ENCODE measurements around the gene PRXL2B. TPM values are rescaled to one million over a fixed set of nuclear protein-coding genes. Genes with fewer than 3 reads are reported as not detected.

PRXL2B gene
- total RNA-seq, 3 donors from 2014 or later: 33.8 to 42.3 (median 40.8) TPM

DNA sequence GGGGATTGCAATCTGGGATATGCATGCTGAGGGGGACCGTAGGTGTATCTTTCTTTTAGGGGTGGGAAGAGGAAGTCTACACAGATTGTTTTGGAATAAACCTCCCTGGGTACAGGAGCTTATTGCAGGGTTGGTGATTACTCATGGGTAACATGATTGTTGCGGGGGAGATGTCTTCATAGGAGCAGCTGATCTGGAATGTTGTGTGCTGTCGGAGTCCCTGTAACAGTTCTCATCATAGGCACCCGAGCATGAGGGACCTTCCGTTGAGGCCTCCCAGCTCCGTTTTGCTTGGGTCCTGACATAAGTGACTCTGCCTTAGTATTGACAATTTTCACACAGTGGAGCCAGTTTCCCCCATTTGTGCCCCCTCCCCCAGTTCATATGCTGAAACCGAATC lies 4.2 kb upstream of the PRXL2B start:
- ATAC-seq (no peak), DNase-seq (no peak)
- Mint-ChIP-seq H3K36me3 (ENCODE audit: insufficient read depth) (peaks cover 2% of the 10 kb centered on the region), H3K9me3 (no peaks in the 10 kb centered on the region), H3K27me3 (ENCODE audit: low read depth) (no peaks in the 10 kb centered on the region), H3K4me3 (no peak overlapping the region), H3K4me1 (ENCODE audit: low read depth) (peaks cover 74% of the 10 kb centered on the region)

DNA sequence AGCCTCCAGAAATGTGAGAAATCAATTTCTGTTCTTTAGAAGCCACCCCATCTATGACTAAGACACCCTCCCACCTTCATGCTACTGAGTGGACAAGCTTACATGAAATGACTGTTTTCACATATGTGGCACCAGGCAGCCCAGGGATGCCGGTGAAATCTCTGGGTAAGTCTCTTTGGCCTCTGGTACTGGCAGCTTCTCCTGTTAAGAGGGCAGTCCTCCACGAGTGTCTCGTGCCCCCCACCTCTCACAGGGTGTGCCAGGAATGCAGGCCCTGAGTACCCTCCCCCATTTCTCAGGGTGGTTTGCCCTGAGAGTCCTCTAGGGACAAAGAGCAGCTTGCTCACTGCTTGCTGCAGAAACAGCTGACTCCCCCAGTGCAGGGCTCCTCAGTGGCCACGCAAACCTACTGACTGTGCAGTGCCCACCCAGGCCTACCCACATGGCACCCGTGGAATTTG lies 3.2 kb upstream of the PRXL2B start:
- ATAC-seq (no peak), DNase-seq (no peak)
- no peaks in the 10 kb centered on the region for H3K27me3 Mint-ChIP-seq (ENCODE audit: low read depth)
- peaks cover 69% of the 10 kb centered on the region for H3K4me1 Mint-ChIP-seq (ENCODE audit: low read depth)
- peak overlapping the region; percentile 83 for H3K4me3 Mint-ChIP-seq
- H3K9me3 Mint-ChIP-seq: no peaks in the 10 kb centered on the region
- H3K36me3 Mint-ChIP-seq (ENCODE audit: insufficient read depth): peaks cover 2% of the 10 kb centered on the region

DNA sequence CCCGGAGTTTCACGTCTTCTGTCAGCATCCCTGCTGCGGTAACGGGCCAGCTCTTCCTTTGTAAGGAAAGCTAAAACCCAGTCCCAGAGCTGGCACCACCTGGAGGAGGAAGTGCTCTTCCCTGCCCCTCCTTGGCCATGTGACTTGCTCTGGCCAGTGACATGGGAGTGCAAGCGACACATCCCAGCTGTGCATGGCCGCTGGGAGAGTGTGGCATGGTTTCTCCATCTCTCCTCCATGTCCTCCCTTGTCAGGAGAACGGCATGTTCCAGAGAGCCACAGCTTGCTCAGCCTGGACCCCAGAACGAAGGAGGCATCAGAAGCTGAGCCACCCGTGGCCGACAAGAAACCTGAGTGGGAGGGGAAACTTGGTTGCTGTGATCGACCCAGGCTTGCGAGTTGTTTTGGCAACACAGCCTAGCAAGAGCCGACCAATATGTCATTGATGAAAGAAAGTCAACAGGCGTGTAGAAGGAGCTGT lies 2.7 kb upstream of the PRXL2B start:
- no peak for ATAC-seq
- Mint-ChIP-seq H3K4me3 (peak overlapping the region; percentile 83), H3K4me1 (ENCODE audit: low read depth) (peaks cover 63% of the 10 kb centered on the region), H3K9me3 (no peaks in the 10 kb centered on the region), H3K36me3 (ENCODE audit: insufficient read depth) (peaks cover under 1% of the 10 kb centered on the region), H3K27me3 (ENCODE audit: low read depth) (no peaks in the 10 kb centered on the region)
- DNase-seq: no peak

DNA sequence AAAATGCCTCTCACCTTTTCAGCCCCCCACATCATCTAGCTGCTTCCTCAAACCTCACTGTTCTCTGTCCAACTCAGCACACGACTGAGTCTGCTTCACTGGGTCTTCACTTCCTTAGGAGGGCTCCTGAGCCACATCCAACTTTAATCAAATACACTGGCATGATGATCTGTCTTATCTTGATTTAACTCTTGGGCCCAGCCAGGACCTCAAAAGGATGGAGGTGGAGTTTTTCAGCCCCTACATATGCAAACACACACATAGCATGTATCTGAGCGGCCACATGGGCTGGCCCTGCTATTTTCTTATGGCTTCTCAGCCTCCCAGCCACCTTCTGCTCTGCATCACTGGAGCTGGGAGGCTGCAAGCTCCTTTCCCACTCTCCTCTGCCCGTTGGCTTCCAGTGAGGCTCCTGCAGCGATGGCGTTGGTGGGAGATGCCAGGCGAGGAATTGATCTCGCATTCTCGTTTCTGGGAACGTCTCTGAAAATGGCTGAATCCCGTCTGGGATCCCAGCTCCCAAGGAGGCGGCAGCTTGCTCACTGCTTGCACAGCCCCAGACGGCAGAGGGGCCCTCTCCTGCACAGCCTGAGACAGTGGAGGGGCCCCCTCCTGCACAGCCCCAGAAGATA lies 1.8 kb upstream of the PRXL2B start:
- H3K4me3 Mint-ChIP-seq: peak overlapping the region; percentile 83
- H3K9me3 Mint-ChIP-seq: no peaks in the 10 kb centered on the region
- H3K27me3 Mint-ChIP-seq (ENCODE audit: low read depth): no peaks in the 10 kb centered on the region
- DNase-seq (no peak), ATAC-seq (no peak)
- H3K36me3 Mint-ChIP-seq (ENCODE audit: insufficient read depth): no peaks in the 10 kb centered on the region
- H3K4me1 Mint-ChIP-seq (ENCODE audit: low read depth): peaks cover 55% of the 10 kb centered on the region

DNA sequence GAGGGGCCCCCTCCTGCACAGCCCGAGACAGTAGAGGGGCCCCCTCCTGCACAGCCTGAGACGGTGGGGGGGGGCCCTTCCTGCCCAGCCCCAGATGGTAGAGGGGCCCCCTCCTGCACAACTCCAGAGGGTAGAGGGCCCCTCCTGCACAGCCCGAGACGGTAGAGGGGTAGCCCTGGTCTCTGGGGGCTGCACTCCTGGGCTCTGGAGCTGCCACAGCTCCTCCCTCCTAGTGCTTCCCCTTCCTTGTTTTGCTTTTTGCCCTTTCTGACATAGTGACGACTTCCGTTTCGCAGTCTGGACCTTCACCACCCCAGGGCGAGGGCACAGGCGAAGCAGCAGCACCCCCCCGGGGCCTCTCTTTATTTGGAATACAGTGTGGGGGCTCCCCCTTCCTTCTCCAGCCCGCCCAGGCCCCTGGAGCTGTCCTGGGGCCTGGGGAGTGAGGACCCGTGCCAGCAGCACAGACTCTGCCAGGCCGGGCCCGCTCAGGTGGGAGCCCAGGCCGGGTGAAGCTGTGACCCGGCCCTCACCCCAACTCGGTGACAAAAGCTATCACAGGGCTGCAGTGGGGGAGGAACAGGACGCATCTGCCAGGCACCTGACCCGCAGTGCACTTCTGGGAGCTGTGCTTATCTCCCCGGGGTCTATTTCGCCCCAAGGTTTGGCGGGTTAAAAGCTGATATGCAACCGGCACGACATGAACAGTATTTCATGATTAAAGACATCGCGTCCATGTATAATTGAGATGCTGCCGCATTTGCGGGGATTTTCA lies 1.1 kb upstream of the PRXL2B start:
- Mint-ChIP-seq H3K4me1 (ENCODE audit: low read depth) (peaks cover 50% of the 10 kb centered on the region), H3K4me3 (peak overlapping the region; percentile 83), H3K36me3 (ENCODE audit: insufficient read depth) (no peaks in the 10 kb centered on the region), H3K27me3 (ENCODE audit: low read depth) (no peaks in the 10 kb centered on the region), H3K9me3 (no peaks in the 10 kb centered on the region)
- ATAC-seq: peak; percentile 32 to 37
- peak; percentile 56 for DNase-seq

DNA sequence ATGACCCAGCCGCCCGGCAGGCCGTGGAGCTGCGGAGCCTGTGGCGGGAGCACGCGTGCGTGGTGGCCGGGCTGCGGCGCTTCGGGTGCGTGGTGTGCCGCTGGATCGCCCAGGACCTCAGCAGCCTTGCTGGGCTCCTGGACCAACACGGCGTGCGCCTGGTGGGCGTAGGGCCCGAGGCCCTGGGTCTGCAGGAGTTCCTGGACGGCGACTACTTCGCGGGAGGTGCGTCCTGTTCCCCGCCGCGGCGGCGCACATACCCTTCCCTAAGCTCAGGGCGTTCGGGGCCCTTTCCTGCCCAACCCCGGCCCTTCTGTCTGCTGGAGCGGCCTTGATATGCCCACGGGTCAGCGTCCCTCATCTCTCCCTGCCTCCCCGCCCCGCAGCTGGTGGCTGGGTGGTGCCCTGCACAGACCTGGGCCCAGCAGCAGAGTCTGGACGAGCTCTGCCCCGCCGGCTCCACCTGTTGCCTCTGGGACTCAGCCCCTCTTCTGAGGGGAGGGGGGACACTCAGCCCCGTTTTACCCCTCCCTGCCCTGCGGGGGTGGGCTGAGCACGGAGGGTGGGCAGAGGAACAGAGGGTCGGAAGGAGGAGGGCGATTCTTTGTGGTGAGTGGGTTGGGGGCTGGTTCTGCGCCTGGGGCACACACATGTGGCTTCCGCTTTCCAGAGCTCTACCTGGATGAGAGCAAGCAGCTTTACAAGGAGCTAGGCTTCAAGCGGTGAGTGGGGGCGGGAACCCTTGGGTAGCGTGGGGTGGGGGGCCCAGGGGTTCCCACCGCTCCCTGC lies 688 bp downstream of the PRXL2B start:
- Mint-ChIP-seq H3K4me1 (ENCODE audit: low read depth) (peaks cover 33% of the 10 kb centered on the region), H3K9me3 (no peaks in the 10 kb centered on the region), H3K4me3 (peak overlapping the region; percentile 76), H3K36me3 (ENCODE audit: insufficient read depth) (no peaks in the 10 kb centered on the region), H3K27me3 (ENCODE audit: low read depth) (no peaks in the 10 kb centered on the region)
- ATAC-seq: peak; percentile 1 to 3
- DNase-seq: no peak

DNA sequence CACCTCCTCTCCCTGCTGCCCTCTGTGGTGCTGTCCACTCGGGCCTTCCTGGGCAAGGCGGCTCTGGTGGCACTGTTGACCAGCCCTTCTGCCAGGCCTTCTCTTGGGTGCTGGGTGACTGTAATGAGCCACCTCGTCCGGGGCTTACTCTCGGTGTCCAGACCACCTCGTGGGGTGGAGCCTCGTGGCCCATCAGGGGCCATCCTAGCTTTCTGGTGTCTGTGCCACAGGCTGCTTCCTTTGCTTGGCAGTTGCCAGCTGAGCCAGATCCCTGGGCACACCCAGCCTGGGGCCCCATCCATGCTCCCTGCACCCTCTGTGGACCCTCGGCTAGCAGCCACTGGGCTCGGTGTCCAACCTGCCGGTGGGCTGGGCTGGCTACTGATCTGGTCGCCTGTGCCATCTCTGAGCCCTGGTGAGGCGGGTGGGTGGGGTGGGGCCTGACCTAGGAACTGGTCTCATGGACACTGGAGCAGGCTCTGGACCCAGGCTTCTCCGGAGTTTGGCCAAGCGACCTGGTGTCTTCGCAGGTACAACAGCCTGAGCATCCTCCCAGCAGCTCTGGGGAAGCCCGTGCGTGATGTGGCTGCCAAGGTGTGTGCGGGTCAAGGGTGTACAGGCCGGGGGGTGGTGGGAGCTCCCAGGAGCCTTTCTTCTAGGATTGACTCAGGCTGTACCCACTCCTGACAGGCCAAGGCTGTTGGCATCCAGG lies 1.4 kb downstream of the PRXL2B start:
- H3K4me1 Mint-ChIP-seq (ENCODE audit: low read depth): peaks cover 29% of the 10 kb centered on the region
- H3K27me3 Mint-ChIP-seq (ENCODE audit: low read depth): no peaks in the 10 kb centered on the region
- H3K4me3 Mint-ChIP-seq: peak overlapping the region; percentile 76
- no peaks in the 10 kb centered on the region for H3K9me3 Mint-ChIP-seq
- ATAC-seq: no peak
- no peaks in the 10 kb centered on the region for H3K36me3 Mint-ChIP-seq (ENCODE audit: insufficient read depth)
- no peak for DNase-seq

DNA sequence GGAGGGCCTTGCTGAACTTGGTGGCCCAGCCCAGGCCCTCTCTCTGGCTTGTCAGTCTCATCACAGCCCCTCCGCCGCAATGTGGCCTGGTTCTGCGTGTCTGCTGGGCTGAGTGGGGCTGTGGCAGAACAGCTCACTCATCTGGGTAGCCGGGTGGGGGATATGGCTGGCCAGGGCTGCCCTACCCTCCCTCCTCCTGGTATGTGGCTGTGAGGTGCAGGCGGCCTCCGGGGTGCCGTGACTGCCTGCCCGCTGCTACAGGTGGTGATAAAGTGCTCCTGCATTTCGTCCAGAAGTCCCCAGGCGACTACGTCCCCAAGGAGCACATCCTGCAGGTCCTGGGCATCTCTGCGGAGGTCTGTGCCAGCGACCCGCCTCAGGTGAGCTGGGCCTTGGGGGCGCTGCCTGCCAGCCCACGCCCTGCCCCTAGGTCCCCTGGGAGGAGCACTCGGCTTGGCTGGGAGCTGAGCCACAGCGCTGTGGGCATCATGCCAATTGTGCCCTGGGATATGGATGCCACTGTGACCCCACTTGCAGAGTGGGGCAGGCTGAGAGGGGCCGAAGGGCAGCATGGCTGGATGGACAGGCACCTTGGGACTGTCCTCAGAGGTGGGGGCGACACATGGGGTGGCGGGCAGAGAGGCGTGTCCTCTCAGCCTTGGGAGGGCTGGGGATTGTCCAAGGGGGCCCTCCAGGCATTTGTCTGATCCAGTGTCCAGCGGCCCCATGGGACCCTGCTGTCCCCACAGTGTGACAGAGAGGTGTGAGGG lies 2.3 kb downstream of the PRXL2B start:
- Mint-ChIP-seq H3K4me1 (ENCODE audit: low read depth) (peaks cover 21% of the 10 kb centered on the region), H3K36me3 (ENCODE audit: insufficient read depth) (no peaks in the 10 kb centered on the region), H3K9me3 (no peaks in the 10 kb centered on the region), H3K4me3 (peak overlapping the region; percentile 38), H3K27me3 (ENCODE audit: low read depth) (no peaks in the 10 kb centered on the region)
- DNase-seq (no peak), ATAC-seq (no peak)

DNA sequence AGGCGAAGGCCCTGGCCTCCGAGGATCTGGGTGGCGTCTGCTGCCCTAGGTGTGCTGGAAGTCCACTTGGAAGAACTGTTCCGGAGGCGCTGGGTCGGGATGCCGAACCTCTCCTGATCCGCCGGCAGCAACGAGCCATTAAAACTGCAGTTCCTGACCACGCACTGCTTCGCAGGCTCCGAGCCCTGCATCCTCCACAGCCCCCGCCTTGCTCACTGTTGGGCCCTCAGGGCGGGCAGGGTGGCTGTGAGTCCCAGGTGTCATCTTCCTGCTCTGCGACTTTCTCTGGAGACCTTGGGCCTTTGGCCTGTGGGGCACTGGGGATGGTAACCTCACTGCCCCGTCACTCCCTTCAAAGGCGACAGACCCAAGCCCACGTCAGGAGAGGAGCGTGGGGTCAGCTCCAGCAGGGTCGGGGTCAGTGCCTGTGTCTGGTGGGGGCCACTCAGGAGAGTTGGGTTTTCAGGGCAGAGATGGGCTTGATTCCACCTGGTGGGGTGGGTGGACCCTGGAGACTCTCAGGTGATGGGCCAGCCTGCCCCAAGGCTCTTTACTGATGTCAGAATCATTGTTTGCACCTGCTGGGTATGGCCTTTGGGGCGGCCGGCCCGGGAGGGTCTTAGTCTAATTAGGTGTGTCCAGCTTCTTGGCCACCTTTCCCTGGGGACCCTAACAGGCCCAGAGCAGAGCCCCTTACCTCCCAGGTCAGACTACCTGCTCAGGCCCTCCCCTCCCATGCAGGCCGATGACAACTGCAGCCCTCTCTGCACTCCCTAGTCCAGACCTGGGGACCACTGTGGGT lies 3.1 kb downstream of the PRXL2B start:
- Mint-ChIP-seq H3K36me3 (ENCODE audit: insufficient read depth) (no peaks in the 10 kb centered on the region), H3K9me3 (no peaks in the 10 kb centered on the region), H3K27me3 (ENCODE audit: low read depth) (no peaks in the 10 kb centered on the region), H3K4me1 (ENCODE audit: low read depth) (peaks cover 13% of the 10 kb centered on the region), H3K4me3 (no peak overlapping the region)
- DNase-seq: no peak
- ATAC-seq: no peak

DNA sequence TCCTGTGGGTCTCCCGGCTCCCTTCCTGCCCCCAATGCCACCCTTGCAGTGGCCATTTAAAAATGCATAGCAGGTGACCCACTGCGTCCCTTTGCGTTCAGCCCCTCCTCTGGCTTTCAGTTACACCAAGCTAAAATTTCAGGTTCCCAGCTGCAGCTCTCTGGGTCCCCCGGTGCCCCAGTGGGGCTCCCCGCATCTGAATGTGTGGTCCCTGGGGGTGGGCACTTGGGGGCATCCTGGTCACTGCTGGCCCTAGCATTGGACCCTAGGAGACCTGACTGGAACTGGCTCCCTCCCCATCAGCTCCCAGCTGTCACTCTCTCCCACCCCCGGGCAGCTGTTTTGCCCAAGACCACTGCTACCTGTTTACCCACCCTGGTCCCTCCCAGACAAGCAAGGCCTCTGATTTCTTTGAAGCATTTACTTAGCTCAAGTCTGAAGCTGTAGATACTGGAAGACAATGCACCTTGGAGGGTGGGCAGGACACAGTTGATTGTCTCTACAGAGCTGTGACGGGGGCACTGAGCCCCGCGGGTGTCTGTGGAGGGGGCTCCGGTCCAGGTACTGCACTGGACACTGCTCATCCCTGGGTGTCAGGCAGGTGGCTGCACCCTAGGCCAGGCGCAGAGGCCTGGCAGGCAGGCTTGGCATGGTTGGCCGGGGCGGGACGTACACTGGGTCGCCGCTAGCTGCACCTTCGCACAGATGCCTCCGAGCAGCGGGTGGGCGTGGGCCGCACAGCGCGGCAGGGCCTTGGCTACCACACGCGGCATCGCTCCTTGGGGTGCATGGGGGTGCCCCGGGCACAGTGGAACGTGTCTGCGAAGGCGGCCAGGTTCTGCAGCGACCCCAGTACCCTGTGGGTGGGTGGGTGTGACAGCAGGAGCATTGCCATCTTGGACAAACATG lies 3.9 kb downstream of the PRXL2B start:
- ATAC-seq: no peak
- peaks cover 5% of the 10 kb centered on the region for H3K4me1 Mint-ChIP-seq (ENCODE audit: low read depth)
- no peaks in the 10 kb centered on the region for H3K36me3 Mint-ChIP-seq (ENCODE audit: insufficient read depth)
- no peak for DNase-seq
- H3K27me3 Mint-ChIP-seq (ENCODE audit: low read depth): no peaks in the 10 kb centered on the region
- H3K4me3 Mint-ChIP-seq: no peak overlapping the region
- no peaks in the 10 kb centered on the region for H3K9me3 Mint-ChIP-seq

DNA sequence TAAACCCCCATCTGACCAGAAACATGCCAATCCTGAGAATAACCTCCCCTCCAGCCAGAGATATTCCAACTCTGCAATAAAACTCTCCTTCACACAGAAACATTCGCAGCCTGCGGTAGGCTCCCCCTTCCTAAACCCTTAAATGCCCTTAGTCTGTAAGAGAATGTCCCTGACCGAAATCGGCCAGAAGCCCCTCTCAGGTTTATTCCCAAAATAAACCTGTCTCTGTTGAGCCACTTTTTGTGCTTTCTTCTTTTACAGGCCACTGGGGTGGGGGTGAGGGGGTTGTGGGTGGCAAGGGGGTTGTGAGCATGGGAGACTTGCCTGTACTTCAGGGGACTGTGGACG lies 4.6 kb downstream of the PRXL2B start:
- no peak overlapping the region for H3K4me3 Mint-ChIP-seq
- no peak for DNase-seq

DNA sequence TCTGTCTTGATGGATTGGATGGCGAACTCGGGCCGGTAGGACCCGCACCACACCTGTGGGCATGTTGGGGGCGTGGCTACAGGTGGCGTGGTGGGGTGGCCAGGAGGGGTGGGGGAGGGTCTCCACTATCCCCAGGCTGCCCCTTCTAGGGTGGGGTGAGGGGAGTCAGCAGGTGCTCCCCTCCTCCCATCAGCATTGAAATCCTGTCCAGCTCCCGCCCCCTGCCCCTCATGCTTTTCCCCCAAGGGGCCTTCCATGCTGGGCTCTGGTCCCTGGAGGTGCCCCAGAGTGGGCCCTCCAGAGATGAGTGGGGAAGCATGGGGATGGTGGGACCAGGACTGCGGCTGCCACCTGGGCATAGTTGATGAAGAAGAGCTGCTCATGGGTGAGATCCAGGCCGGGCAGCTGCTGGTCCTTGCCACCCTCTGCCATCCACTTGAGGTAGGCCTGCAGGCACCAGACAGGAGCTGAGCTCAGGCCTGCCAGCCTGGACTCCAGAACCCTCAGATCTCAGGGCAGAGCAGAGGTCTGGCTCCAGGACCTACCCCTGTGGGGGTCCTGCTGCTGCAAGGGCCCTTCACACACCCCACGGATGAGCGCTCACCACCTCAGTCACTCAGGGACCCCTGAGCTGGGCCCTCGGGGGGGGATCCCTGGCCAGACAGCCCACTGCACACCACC lies 5.1 kb downstream of the PRXL2B start:
- Mint-ChIP-seq H3K27me3 (ENCODE audit: low read depth) (no peaks in the 10 kb centered on the region), H3K4me3 (no peak overlapping the region), H3K36me3 (ENCODE audit: insufficient read depth) (no peaks in the 10 kb centered on the region), H3K4me1 (ENCODE audit: low read depth) (peaks cover 5% of the 10 kb centered on the region), H3K9me3 (no peaks in the 10 kb centered on the region)
- ATAC-seq (no peak), DNase-seq (no peak)

More for the DNA sequence above, 4.6 kb downstream of the PRXL2B start:
- Mint-ChIP-seq H3K9me3 (no peaks in the 10 kb centered on the region), H3K27me3 (ENCODE audit: low read depth) (no peaks in the 10 kb centered on the region), H3K4me1 (ENCODE audit: low read depth) (peaks cover 5% of the 10 kb centered on the region), H3K36me3 (ENCODE audit: insufficient read depth) (no peaks in the 10 kb centered on the region)
- no peak for ATAC-seq

Data from activated T-cell treated with anti-CD3 and anti-CD28 coated beads, Interleukin-2, amount 50 U/mL, for 4 hours (primary cell).